Subcutaneous adipose tissue (tissue), 4 donors: ENCODE data around the gene USP9Y. TPM values are rescaled to one million over a fixed set of nuclear protein-coding genes. Genes with fewer than 3 reads are reported as not detected.

ENCODE experiments used
- CTCF ChIP-seq: fragments of 450-650 bp; IDR thresholded peaks from one replicate; pipeline ENCODE4 v1.5.1; 2016; ENCODE audit warnings: low read depth, mild to moderate bottlenecking, control low read depth, antibody characterized with exemption, moderate library complexity
- total RNA-seq, 4 donors: library from RNA; depleted of rRNA; stranded (reverse); fragments of >200 nt; gene quantifications; one replicate each; pipeline ENCODE4 v1.1.0, GENCODE V29; 2016

USP9Y gene
- total RNA-seq, 4 donors from 2014 or later, result under 0.01 to 34.4 (median 13.5) TPM

- TF ChIP-seq CTCF, result no peak
Observed at GRCh38 chrY:12742725-12743124, 41.7 kb downstream of the USP9Y start.

GRCh38 chrY:12744091-12744490 is 43.1 kb downstream of the USP9Y start:
- TF ChIP-seq CTCF, result no peak

- TF ChIP-seq CTCF, result no peak
Observed at GRCh38 chrY:12749293-12749692, 48.3 kb downstream of the USP9Y start.

- TF ChIP-seq CTCF, result no peak
Observed at GRCh38 chrY:12752856-12753255, 51.8 kb downstream of the USP9Y start.

- TF ChIP-seq CTCF, result no peak
Observed at GRCh38 chrY:12756021-12756420, 55.0 kb downstream of the USP9Y start.

- no peak for TF ChIP-seq CTCF
Observed at GRCh38 chrY:12765976-12766375, 64.9 kb downstream of the USP9Y start.

GRCh38 chrY:12784521-12784920 is 83.5 kb downstream of the USP9Y start:
- TF ChIP-seq CTCF, result no peak
